ENCODE measurements around the gene ADAMTS15. TPM values are rescaled to one million over a fixed set of nuclear protein-coding genes. Genes with fewer than 3 reads are reported as not detected.

Gene ADAMTS15
- total RNA-seq, 1 donor from 2014 or later: 22.0 TPM

- Mint-ChIP-seq H3K9me3 (no peaks in the 10 kb centered on the region), H3K36me3 (no peaks in the 10 kb centered on the region), H3K27me3 (peaks cover 9% of the 10 kb centered on the region), H3K4me1 (ENCODE audit: unreplicated experiment) (peaks cover 5% of the 10 kb centered on the region), H3K27ac (no peak overlapping the region), H3K4me3 (no peak overlapping the region)
- TF ChIP-seq CTCF (conservative IDR thresholded peaks at IDR 0.05): no peak
- DNase-seq (ENCODE audit: extremely low spot score, unreplicated experiment): no peak
These were observed 27.9 kb downstream of the ADAMTS15 start for GRCh38 chr11:130476200-130476921.

- Mint-ChIP-seq H3K27ac (peak overlapping the region; percentile 26), H3K9me3 (no peaks in the 10 kb centered on the region), H3K4me1 (ENCODE audit: unreplicated experiment) (peaks cover 5% of the 10 kb centered on the region)
These were observed 28.6 kb downstream of the ADAMTS15 start for GRCh38 chr11:130476922-130477491.

GRCh38 chr11:130477586-130478203, 29.2 kb downstream of the ADAMTS15 start:
- TF ChIP-seq CTCF (conservative IDR thresholded peaks at IDR 0.05): no peak
- peaks cover 5% of the 10 kb centered on the region for H3K4me1 Mint-ChIP-seq (ENCODE audit: unreplicated experiment)
- DNase-seq (ENCODE audit: extremely low spot score, unreplicated experiment): no peak
- peaks cover 9% of the 10 kb centered on the region for H3K27me3 Mint-ChIP-seq
- peak overlapping the region; percentile 26 for H3K27ac Mint-ChIP-seq
- H3K36me3 Mint-ChIP-seq: no peaks in the 10 kb centered on the region
- H3K4me3 Mint-ChIP-seq: peak overlapping the region; percentile 24
- no peaks in the 10 kb centered on the region for H3K9me3 Mint-ChIP-seq

More at GRCh38 chr11:130476922-130477491, 28.6 kb downstream of the ADAMTS15 start:
- no peak for DNase-seq (ENCODE audit: extremely low spot score, unreplicated experiment)
- Mint-ChIP-seq H3K27me3 (peaks cover 9% of the 10 kb centered on the region), H3K36me3 (no peaks in the 10 kb centered on the region), H3K4me3 (no peak overlapping the region)
- no peak for TF ChIP-seq CTCF (conservative IDR thresholded peaks at IDR 0.05)

GRCh38 chr11:130478204-130478701, 29.8 kb downstream of the ADAMTS15 start:
- peaks cover 5% of the 10 kb centered on the region for H3K4me1 Mint-ChIP-seq (ENCODE audit: unreplicated experiment)
- H3K27ac Mint-ChIP-seq: no peak overlapping the region
- no peaks in the 10 kb centered on the region for H3K36me3 Mint-ChIP-seq
- TF ChIP-seq CTCF (conservative IDR thresholded peaks at IDR 0.05): no peak
- H3K9me3 Mint-ChIP-seq: no peaks in the 10 kb centered on the region
- DNase-seq (ENCODE audit: extremely low spot score, unreplicated experiment): no peak
- no peak overlapping the region for H3K4me3 Mint-ChIP-seq
- H3K27me3 Mint-ChIP-seq: peaks cover 9% of the 10 kb centered on the region

- DNase-seq (ENCODE audit: extremely low spot score, unreplicated experiment): no peak
- Mint-ChIP-seq H3K4me3 (no peak overlapping the region), H3K27ac (no peak overlapping the region), H3K27me3 (peaks cover 9% of the 10 kb centered on the region), H3K9me3 (no peaks in the 10 kb centered on the region), H3K36me3 (peaks cover 1% of the 10 kb centered on the region), H3K4me1 (ENCODE audit: unreplicated experiment) (peaks cover 5% of the 10 kb centered on the region)
- TF ChIP-seq CTCF (conservative IDR thresholded peaks at IDR 0.05): no peak
These were observed 30.4 kb downstream of the ADAMTS15 start for GRCh38 chr11:130478881-130479280.

All from type B pancreatic cell (in vitro differentiated cells).